Activated CD4-positive, alpha-beta T cell treated with anti-CD3 and anti-CD28 coated beads, Interleukin-2, amount 10 ng/mL, durations not matched to agents 7 days and 5 days (primary cell): Measurements from ENCODE around the gene MYO7B. TPM values are rescaled to one million over a fixed set of nuclear protein-coding genes. Genes with fewer than 3 reads are reported as not detected.

ENCODE experiments used
- CTCF ChIA-PET: fragments of 350-600 bp; sonication (Branson Sonifier 250); formaldehyde crosslinking; loops from one replicate; lab custom pipeline; 2021; ENCODE audit warnings: antibody characterized with exemption; lab: Charles Lee
- POLR2A ChIA-PET: fragments of 350-600 bp; sonication (Branson Sonifier 250); formaldehyde crosslinking; loops from one replicate; lab custom pipeline; 2021; ENCODE audit warnings: antibody characterized with exemption; lab: Charles Lee
- DNase-seq: peaks from one replicate; pipeline ENCODE4 v3.0.0-alpha.2; 2020
- H3K27ac Mint-ChIP-seq: one replicate; pipeline ENCODE4 v1.8.0; 2021; ENCODE audit warnings: mild to moderate bottlenecking, moderate library complexity, mixed read lengths
- H3K27me3 Mint-ChIP-seq: one replicate; pipeline ENCODE4 v1.8.0; 2021; ENCODE audit warnings: mixed read lengths
- H3K36me3 Mint-ChIP-seq: one replicate; pipeline ENCODE4 v1.8.0; 2021; ENCODE audit warnings: low read depth, mixed read lengths
- H3K4me1 Mint-ChIP-seq: one replicate; pipeline ENCODE4 v1.8.0; 2021; ENCODE audit warnings: mixed read lengths
- H3K4me3 Mint-ChIP-seq: one replicate; pipeline ENCODE4 v1.8.0; 2021; ENCODE audit warnings: mild to moderate bottlenecking, moderate library complexity, mixed read lengths
- H3K9me3 Mint-ChIP-seq: one replicate; pipeline ENCODE4 v1.8.0; 2021; ENCODE audit warnings: mixed read lengths
- total RNA-seq, 2 experiments: library from RNA; stranded (reverse); gene quantifications; one replicate each; pipeline ENCODE4 v1.2.3, GENCODE V29; 2021

MYO7B gene
- total RNA-seq, result under 1 TPM; 0.60 to 0.69 TPM

DNA sequence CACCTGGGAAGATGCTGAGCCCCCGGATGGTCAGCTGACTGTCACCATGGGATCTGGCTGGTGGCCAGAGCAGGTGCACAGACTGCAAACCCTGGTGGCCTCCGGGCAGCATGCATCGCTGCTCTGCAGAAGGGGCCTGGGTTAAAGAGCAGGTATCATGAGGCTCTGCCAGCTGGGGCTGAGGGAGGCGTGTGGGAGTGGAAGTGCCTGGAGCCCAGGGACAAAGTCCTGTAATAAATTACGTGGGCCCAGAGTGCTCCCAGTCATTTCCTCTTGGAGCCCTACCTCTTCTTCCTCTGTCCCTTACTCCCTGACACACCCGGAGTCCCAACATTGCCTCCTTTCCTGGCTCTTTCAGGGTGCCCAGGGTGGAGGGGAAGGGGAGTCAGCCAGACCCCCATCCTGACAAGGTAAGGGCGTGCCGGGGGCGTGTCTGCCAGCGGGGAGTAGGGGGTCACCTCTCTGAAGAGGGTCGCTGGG, at the start of gene MYO7B:
TSS of gene MYO7B (plus strand) at position 262 of the 480 bp plus-strand sequence. CDS start 24,040 bp downstream, outside the sequence.
- CTCF ChIA-PET, result interaction anchor here (1.0 kb wide), 1 partner anchor 15 kb away, joined by 3 read pairs; no protein-coding TSS in a partner anchor

DNA sequence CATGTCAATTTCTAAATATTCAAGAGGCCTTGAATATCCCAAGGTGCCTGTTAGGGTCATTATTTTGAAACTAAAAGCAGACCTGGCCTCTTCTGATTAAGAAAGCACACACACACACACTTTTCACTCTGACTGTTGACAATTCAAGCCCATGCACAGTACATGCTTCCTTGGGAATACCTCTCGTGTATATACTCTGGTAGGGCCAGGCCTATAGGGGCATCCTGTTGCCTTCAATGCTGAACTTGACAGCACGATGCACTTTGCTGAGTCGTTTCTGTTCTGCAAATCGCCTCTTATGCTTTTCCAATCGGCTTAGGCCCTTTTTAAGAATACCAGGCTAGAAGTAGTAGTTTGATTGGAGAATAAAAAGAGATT, 49.8 kb upstream of the MYO7B start:
- Mint-ChIP-seq H3K27me3 (no peaks in the 10 kb centered on the region), H3K4me3 (no peak overlapping the region), H3K9me3 (no peaks in the 10 kb centered on the region), H3K36me3 (peaks cover 64% of the 10 kb centered on the region), H3K27ac (peak overlapping the region; percentile 74), H3K4me1 (peaks cover 38% of the 10 kb centered on the region)
- DNase-seq, result no peak
- ChIA-PET POLR2A (no interaction called here), CTCF (no interaction called here)

More for the DNA sequence above, at the start of gene MYO7B:
- no peak for DNase-seq
- Mint-ChIP-seq H3K27ac (no peak within 1 kb of the TSS), H3K4me1 (no peaks in the 10 kb centered on the region), H3K9me3 (no peaks in the 10 kb centered on the region), H3K36me3 (no peaks in the 10 kb centered on the region), H3K27me3 (peaks cover 24% of the 10 kb centered on the region), H3K4me3 (no peak within 1 kb of the TSS)
- POLR2A ChIA-PET, result no interaction called here

DNA sequence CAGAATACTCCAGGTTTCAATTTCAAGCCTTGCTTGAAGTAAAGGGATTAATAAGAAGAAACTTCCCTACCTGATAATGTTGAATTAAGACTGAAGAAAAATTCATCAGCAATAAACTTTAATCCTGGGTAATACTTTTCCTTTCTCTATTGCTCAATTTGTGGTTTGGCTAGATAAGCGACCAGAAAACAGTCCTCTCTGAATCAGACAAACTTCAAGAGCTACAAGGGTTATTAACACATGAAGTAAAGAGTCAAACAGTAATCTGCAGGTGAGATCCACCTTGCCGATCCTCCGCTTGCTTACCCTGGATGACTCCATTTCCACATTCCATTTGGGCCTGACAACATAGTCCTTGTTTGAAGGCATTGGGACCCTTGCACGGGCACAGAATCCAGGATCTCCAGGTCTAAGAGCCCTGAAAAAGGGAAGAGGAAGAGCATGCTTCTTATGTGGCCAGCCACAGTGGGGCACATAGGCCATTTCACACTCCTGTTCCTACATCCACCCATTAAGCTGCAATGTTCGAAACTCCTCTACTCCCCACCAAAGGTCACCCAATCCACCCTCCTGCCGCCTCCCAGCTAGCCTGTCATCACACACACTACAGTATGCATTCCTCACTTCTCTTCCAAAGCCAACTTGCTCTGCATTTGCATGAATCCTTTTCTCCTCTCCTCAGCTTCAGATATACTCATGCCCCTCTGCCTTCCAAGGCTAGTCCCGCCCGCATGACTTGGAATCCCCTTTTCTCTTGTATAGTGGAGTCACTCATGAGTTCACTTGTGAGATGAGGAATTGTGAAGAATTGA, 49.0 kb upstream of the MYO7B start:
- DNase-seq, result no peak
- Mint-ChIP-seq H3K27ac (peak overlapping the region; percentile 74), H3K36me3 (peaks cover 71% of the 10 kb centered on the region), H3K9me3 (no peaks in the 10 kb centered on the region), H3K4me3 (no peak overlapping the region), H3K4me1 (peaks cover 38% of the 10 kb centered on the region), H3K27me3 (no peaks in the 10 kb centered on the region)
- CTCF ChIA-PET, result no interaction called here
- POLR2A ChIA-PET, result no interaction called here

DNA sequence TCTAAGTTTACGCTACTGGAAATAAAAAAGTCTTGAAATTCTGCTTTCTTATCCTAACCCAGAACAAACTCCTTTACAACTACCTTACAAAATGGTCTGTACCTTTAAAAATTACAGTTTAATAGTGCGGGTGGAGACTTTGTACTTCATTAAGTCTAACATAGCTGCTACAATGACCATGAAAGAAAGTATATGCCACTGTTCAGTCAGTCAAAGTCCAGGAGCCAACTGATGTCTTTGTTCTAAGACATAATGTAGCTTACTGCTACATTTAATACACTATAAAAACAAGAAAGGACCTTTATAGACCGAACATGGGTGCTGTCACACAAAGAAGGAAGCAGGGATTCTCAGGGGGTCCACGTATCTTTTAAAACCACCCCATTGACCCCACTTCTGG, 45.2 kb upstream of the MYO7B start:
- H3K4me1 Mint-ChIP-seq, result peaks cover 33% of the 10 kb centered on the region
- DNase-seq, result no peak
- no peaks in the 10 kb centered on the region for H3K9me3 Mint-ChIP-seq
- POLR2A ChIA-PET, result no interaction called here
- CTCF ChIA-PET, result interaction anchor here (1.0 to 1.5 kb wide), 2 partner anchors 10 to 40 kb away, joined by 3 to 5 read pairs; no protein-coding TSS in a partner anchor
- no peak overlapping the region for H3K27ac Mint-ChIP-seq
- no peak overlapping the region for H3K4me3 Mint-ChIP-seq
- H3K27me3 Mint-ChIP-seq, result no peaks in the 10 kb centered on the region
- H3K36me3 Mint-ChIP-seq, result peaks cover 64% of the 10 kb centered on the region

DNA sequence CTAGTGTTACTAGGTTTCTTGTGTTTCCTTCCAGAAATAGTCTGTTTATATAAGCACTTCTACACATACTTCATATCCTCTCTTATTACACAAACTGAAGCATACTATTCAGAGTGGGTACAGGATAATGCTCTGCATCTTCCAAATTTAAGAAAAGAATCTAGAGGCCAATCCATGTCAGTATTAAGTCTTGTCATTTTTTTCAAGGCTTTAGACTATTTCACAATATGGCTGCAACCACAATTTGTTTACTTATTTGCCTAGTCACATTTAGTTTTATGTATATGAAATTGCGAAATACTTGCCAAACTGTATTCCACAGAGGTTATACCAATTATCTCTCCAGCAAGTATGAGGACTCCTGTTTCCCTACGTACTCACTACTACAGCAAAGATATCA, 37.1 kb upstream of the MYO7B start:
- H3K27ac Mint-ChIP-seq, result no peak overlapping the region

DNA sequence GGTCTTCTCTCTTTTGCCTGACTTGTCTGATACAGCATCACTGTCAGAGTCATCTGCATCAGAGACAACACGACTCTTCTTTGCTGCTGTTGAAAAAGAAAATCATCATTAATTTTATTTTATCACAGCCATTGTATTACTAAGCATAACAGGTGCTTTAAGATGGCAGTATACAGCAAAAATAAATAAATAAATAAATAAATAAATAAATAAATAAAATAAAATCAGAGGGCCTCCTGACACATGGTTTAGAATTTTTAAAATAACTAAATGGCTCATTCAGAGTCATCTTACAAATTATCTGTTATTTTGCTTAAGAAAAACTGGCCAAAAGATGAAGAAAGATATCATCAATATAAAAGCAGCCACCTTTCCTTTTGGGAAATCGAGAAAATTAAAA, 32.0 kb upstream of the MYO7B start:
- H3K9me3 Mint-ChIP-seq, result no peaks in the 10 kb centered on the region
- peaks cover 11% of the 10 kb centered on the region for H3K4me1 Mint-ChIP-seq
- H3K27me3 Mint-ChIP-seq, result no peaks in the 10 kb centered on the region
- no peak overlapping the region for H3K27ac Mint-ChIP-seq
- no peak overlapping the region for H3K4me3 Mint-ChIP-seq
- ChIA-PET POLR2A (no interaction called here), CTCF (no interaction called here)
- DNase-seq, result no peak
- peaks cover 69% of the 10 kb centered on the region for H3K36me3 Mint-ChIP-seq

More for the DNA sequence above, 37.1 kb upstream of the MYO7B start:
- H3K4me3 Mint-ChIP-seq, result no peak overlapping the region
- peaks cover 64% of the 10 kb centered on the region for H3K36me3 Mint-ChIP-seq
- DNase-seq, result no peak
- no peaks in the 10 kb centered on the region for H3K9me3 Mint-ChIP-seq
- ChIA-PET CTCF (no interaction called here), POLR2A (no interaction called here)
- peaks cover 4% of the 10 kb centered on the region for H3K4me1 Mint-ChIP-seq
- no peaks in the 10 kb centered on the region for H3K27me3 Mint-ChIP-seq

DNA sequence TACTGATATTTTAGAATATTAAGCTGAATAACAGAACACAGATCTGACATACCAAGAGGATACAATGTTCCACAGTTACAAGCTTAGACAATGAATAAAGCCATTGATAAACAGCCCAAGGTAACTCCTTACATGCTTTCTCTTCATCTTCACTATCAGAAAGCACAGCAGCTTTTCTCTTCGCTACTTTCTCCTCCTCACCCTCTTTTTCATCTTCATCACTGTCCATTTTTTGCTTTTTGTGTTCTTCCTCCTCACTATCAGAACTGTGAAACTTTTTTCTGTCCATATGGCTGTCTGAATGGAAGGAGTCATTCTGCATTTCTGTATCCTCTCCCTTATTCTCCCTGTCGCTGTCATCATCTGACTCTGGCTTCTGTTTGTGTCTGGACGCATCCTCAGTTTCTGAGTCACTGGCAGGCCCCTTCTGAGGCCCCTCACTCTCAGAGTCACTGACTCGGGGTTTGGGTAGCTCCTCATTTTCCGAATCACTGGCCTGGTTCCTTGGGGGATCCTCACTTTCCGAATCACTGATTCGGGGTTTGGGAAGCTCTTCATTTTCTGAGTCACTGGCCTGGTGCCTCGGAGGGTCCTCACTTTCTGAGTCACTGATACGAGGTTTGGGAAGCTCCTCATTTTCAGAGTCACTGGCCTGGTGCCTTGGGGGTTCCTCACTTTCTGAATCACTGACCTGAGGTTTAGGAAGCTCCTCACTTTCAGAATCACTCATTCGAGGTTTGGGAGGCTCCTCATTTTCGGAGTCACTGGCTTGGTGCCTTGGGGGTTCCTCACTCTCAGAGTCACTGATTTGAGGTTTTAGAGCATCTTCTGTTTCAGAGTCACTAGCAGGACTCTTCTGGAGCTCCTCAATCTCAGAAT, 30.7 kb upstream of the MYO7B start:
- Mint-ChIP-seq H3K9me3 (no peaks in the 10 kb centered on the region), H3K4me1 (peaks cover 17% of the 10 kb centered on the region), H3K27ac (no peak overlapping the region), H3K4me3 (no peak overlapping the region), H3K27me3 (no peaks in the 10 kb centered on the region), H3K36me3 (peaks cover 67% of the 10 kb centered on the region)
- CTCF ChIA-PET, result interaction anchor here (0.7 to 1.5 kb wide), 4 partner anchors 9 to 211 kb away, joined by 3 read pairs; partner anchors contain the start of genes ERCC3 and IWS1
- POLR2A ChIA-PET, result no interaction called here
- no peak for DNase-seq

DNA sequence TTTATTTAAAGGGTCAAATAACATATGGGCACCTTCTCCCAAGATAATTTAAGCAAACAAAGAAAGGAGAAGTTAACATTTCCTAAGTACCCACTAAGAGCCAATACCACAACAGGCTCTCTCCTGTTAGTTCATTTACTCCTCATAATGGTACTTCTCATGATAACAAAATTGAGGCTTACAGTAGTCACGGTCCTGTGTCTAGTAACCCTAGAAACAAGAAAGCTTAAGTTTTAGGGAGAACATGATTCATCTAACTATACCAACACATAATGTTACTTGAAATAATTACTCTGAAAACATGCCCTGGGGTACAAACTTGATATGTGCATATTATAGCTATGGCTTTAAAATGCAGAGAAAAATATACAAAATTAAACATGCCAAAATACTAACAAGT, 29.0 kb upstream of the MYO7B start:
- H3K36me3 Mint-ChIP-seq, result peaks cover 66% of the 10 kb centered on the region
- no peak overlapping the region for H3K4me3 Mint-ChIP-seq
- no peaks in the 10 kb centered on the region for H3K9me3 Mint-ChIP-seq
- ChIA-PET CTCF (no interaction called here), POLR2A (no interaction called here)
- no peak for DNase-seq
- peaks cover 30% of the 10 kb centered on the region for H3K4me1 Mint-ChIP-seq
- H3K27ac Mint-ChIP-seq, result no peak overlapping the region
- H3K27me3 Mint-ChIP-seq, result no peaks in the 10 kb centered on the region

DNA sequence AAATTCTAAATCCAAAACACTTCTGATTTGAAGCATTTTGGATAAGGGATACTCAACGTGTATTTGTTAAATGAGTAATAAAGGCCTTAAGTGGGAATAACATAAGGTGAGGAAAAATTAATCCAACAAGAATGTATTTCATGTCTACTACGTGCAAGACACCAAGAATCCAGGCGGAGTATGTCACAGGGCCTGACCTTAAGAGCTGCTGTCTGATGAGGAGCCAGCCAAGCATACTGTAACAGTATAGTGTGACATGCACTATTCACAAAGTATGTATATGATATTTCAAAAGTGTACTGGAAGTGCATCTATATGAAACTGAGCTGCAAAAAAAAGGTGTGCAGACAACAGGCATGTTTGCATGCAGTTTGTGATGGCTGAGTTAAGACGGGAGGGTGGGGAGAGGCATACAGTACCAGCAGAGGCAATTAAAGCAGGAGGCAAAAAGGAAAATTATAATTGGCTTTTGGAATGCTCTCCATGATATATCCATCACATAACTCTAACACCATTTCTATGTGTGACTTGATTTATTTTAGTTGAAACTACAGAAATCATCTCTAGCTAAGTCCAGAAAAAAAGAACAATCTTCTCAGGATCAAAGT, 27.4 kb upstream of the MYO7B start:
- Mint-ChIP-seq H3K27ac (no peak overlapping the region), H3K4me3 (no peak overlapping the region), H3K36me3 (peaks cover 61% of the 10 kb centered on the region), H3K9me3 (no peaks in the 10 kb centered on the region), H3K27me3 (no peaks in the 10 kb centered on the region), H3K4me1 (peaks cover 44% of the 10 kb centered on the region)
- DNase-seq, result no peak
- POLR2A ChIA-PET, result no interaction called here
- CTCF ChIA-PET, result interaction anchor here (1.2 kb wide), 1 partner anchor 21 kb away, joined by 3 read pairs; no protein-coding TSS in a partner anchor

DNA sequence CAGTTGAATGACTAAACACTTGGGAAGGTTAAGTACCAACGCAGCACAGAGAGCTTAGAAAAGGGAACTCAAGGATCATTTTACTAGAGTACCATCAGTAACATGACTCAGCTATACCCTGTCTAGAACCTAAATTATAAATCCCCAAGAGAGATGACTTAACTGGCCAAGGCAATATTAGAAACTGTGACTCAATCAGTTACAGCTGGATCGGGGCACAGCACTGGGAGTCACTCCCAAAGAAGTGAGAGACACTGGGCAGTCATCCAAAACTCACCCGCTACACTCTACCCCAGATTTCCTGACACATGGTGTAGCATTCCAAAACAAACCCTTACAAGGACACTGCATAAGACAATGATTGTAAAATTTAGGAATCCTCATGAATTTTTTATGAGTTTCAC, 26.9 kb upstream of the MYO7B start:
- no peak for DNase-seq
- Mint-ChIP-seq H3K4me3 (no peak overlapping the region), H3K9me3 (no peaks in the 10 kb centered on the region), H3K36me3 (peaks cover 58% of the 10 kb centered on the region), H3K27me3 (no peaks in the 10 kb centered on the region), H3K4me1 (peaks cover 46% of the 10 kb centered on the region), H3K27ac (no peak overlapping the region)
- CTCF ChIA-PET, result interaction anchor here (1.2 kb wide), 1 partner anchor 21 kb away, joined by 3 read pairs; no protein-coding TSS in a partner anchor
- POLR2A ChIA-PET, result no interaction called here

DNA sequence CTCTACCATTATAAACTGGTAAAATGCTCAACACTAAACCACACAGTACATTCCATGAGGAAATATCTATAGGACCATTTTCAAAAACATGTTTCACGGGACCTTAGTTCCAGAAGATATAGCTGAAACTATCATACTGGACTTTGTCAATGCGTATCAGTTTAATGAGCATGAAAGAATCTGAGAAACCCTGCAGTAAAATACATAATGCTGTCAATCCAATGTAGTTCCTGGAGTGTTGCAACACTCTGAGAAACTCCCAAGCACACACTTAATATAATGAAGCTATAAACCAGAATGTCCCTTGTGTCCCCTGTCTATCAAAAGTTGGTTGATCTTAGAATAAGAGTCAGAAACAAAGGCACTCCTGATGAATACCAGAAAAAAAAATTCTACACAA, 25.4 kb upstream of the MYO7B start:
- H3K9me3 Mint-ChIP-seq, result no peaks in the 10 kb centered on the region
- H3K4me3 Mint-ChIP-seq, result no peak overlapping the region
- no peak overlapping the region for H3K27ac Mint-ChIP-seq
- POLR2A ChIA-PET, result no interaction called here
- CTCF ChIA-PET, result no interaction called here
- DNase-seq, result no peak
- H3K4me1 Mint-ChIP-seq, result peaks cover 58% of the 10 kb centered on the region
- H3K27me3 Mint-ChIP-seq, result no peaks in the 10 kb centered on the region
- peaks cover 53% of the 10 kb centered on the region for H3K36me3 Mint-ChIP-seq

DNA sequence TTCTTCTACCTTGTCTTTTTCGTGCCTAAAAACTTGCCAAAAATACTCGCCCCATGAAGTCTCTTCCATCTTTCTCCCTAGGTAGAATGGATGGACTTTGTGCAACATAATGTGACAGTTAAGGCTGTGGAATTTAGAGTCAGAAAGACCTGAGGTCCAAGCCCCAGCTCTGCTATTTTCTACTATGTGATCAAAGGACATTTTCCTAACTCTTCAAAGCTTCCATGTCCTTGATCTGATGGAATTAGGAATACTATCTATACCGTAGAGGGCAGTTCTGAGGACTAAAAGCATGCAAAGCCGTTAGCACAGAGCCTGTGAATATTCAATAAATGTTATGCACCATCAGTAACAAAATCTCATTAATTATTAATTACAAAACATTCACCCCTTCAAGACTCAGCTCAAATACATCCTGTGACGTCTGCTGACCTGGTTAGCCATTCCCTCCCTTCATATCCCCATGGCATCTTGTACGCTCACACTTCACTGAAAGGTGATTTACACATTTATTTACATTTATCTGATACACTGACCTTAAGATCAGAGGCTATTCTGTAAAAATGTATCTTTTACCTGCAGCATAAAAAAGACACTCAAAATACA, 24.3 kb upstream of the MYO7B start:
- no peaks in the 10 kb centered on the region for H3K27me3 Mint-ChIP-seq
- peaks cover 59% of the 10 kb centered on the region for H3K4me1 Mint-ChIP-seq
- H3K27ac Mint-ChIP-seq, result no peak overlapping the region
- ChIA-PET POLR2A (no interaction called here), CTCF (no interaction called here)
- no peaks in the 10 kb centered on the region for H3K9me3 Mint-ChIP-seq
- H3K4me3 Mint-ChIP-seq, result no peak overlapping the region
- no peak for DNase-seq
- peaks cover 57% of the 10 kb centered on the region for H3K36me3 Mint-ChIP-seq
